CD4-positive, alpha-beta T cell treated with Interleukin-15 for 1 hour (primary cell): ENCODE results near the gene STMN1.

Experiments used
- DNase-seq: peaks from one replicate; pipeline ENCODE4 v3.0.0-alpha.2; 2020

Gene STMN1

GRCh38 chr1:25918615-25919014 lies 12.4 kb upstream of the STMN1 start:
- no peak for DNase-seq

GRCh38 chr1:25917996-25918395 lies 11.8 kb upstream of the STMN1 start:
- no peak for DNase-seq

DNA sequence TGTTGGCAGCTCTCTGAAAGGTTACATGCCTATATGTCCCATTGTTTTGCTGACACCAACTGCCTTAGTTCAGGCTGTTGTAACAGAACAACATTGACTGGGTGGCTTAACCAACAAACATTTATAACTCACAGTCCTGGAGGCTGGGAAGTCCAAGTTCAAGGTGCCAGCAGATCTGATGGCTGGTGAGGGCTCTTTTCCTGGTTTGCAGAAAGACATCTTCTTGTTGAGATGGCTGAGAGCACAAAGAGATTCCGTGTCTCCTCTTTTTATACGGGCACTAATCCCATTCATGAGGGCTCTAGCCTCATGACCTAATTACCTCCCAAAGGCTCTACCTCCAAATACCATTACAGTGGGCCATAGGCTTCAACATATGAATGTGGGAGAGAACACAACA lies 10.2 kb upstream of the STMN1 start:
- DNase-seq, result no peak

DNA sequence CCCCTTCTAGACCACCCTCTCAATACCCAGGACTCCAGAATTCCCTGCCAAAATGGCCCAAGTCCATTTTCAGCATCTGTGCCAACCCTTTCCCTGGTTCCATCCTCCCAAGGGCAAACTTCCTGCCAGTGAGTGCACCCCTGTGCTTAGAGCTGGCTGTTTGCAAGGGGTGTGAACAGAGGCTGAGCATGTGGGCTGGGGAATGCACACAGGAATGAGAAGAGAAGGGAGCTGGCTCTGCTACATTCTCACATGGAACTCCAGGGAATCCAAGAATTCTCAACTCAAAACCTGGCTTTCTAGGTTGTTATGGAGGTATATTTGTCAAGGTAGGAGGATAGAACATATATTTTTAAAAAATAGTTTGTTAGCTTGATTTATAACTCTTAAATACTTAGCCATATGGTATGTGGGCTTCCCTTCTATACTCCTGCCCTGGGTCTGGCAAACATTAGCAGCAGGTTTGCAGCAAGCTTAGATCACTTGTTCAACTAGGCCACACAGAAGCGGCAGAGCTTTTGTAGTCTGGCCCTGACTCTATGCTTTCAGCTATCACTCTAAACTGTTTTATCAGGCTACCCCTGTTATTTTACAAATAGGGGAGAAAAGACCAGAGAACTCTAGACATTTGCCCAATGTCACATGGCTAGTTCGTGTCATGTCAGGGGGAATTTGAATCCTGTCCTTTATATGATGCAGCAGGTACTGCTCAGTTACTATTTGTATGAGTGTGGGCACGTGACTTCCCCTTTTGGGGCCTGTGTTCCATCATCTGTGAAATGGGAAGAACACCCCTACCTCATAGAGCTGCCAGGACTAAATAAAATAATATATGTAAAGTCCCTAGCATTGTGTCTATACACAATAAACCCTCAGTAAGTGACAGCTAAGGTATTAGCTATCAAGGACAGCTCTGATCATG lies 8.1 kb upstream of the STMN1 start:
- no peak for DNase-seq

GRCh38 chr1:25913206-25913605 lies 7.0 kb upstream of the STMN1 start:
- DNase-seq, result no peak

DNA sequence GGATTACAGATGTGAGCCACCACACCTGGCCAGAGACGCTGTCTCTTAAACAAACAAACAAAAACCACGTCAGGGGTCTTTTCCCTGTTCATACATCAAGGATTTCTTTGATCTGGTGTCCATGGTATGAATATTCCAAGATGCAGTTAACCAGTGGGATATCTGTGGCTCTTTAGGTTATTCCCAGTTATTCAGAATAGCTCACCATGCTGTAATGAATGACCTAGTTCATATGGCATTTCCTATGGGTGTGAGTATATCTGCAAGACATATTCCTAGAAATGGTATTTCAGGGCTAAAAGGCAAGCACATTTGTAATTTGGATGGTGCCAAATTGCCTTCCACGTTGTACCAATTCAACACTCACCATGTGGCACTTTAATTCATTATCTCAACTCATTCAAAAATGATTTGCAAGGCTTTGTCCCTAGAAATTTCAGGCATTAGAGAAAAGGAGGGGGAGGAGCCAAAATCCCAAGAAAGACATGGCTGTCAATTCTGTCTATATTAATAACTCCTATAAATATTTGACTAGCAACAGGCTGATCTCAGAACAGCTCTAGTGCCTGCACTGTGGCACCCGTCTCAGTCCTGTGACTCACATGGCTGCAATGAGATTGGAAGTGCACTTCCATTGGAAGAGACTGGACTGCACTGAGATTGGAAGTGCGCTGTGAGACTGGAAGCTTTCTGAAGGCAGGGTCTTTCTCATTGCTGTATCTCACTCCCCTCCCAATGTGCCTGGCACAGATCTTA lies 6.0 kb upstream of the STMN1 start:
- DNase-seq, result no peak

- DNase-seq, result no peak
Observed at GRCh38 chr1:25911162-25911561, 4.9 kb upstream of the STMN1 start.

- DNase-seq, result no peak
Observed at GRCh38 chr1:25909040-25909439, 2.8 kb upstream of the STMN1 start.

DNA sequence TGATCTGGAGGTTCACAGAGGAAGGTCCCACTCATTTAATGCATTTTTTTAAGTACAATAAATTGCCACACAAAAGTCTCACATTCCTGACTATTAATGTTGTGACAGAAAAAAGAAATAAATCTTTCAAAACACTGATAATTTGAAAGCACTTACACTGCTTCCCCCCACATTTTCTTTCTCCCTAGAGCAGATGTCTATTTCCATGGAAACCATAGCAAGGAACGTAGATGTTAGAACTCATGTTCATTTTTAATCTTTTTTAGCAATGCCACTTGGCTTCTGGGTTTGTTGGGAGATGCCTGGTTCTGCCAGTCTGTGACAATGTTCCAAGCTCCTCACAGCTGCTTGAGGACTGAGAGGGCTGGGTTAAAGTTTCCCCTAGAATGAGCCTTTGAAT lies 1.9 kb upstream of the STMN1 start:
- no peak for DNase-seq

- no peak for DNase-seq
Observed at GRCh38 chr1:25907601-25908000, 1.4 kb upstream of the STMN1 start.

GRCh38 chr1:25906644-25907300 lies 553 bp upstream of the STMN1 start:
- peak; percentile 30 for DNase-seq

GRCh38 chr1:25904943-25905679 lies 1.1 kb downstream of the STMN1 start:
- peak; percentile 92 for DNase-seq

- no peak for DNase-seq
Observed at GRCh38 chr1:25903986-25904385, 2.2 kb downstream of the STMN1 start.

- DNase-seq, result no peak
Observed at GRCh38 chr1:25902462-25902861, 3.8 kb downstream of the STMN1 start.

- no peak for DNase-seq
Observed at GRCh38 chr1:25900219-25900618, 6.0 kb downstream of the STMN1 start.

- DNase-seq, result no peak
Observed at GRCh38 chr1:25899792-25900191, 6.4 kb downstream of the STMN1 start.

- DNase-seq, result no peak
Observed at GRCh38 chr1:25898223-25899015, 7.8 kb downstream of the STMN1 start.

DNA sequence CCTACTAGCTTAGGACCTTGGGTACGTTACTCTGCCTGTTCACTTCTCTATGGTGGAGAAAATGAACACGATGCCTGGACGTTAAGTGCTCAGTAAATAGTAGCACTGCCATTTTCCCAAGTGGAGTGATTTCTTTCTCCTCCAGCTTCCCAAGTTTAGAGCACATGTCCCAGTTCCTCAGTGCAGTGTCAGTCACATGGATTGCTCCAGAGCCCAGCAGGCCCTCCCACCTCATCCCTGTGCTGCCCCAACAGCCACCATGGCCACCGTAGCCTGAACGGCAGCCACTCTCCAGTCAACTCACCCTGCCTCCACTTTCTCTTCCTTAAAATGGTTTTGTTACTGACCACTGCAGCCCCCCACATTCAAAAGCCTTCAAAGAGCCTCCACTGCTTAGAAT lies 8.5 kb downstream of the STMN1 start:
- DNase-seq, result no peak

- no peak for DNase-seq
Observed at GRCh38 chr1:25896266-25896665, 10.0 kb downstream of the STMN1 start.

GRCh38 chr1:25895365-25895990 lies 10.7 kb downstream of the STMN1 start:
- DNase-seq, result peak; percentile 91

GRCh38 chr1:25893116-25893515 lies 13.1 kb downstream of the STMN1 start:
- DNase-seq, result no peak

- DNase-seq, result no peak
Observed at GRCh38 chr1:25891606-25892005, 14.6 kb downstream of the STMN1 start.
